IPS DF 19.7 (cell line): Measurements from ENCODE around the gene ELP5.

Experiments
- DNase-seq: peaks from one replicate; pipeline ENCODE4 v3.0.0-alpha.2; 2013; ENCODE audit warnings: low read depth, low spot score

Gene ELP5

DNA sequence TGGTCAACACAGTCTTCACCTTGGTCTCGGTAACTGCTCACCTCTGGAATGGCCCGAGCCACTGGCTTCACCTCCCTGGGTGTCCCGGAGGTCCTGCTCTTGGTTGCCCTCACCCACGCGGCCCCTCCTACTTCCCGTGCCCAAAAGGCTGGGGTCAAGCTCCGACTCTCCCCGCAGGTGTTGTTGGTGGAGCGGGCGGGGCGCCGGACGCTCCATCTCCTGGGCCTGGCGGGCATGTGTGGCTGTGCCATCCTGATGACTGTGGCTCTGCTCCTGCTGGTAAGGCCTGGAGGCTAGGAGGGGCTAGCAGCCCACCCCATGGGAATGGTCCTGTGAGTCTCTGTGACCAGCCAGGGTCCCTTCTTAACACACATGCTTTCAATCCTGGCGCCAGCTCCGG, 32.9 kb downstream of the ELP5 start:
- no peak for DNase-seq

GRCh38 chr17:7285679-7286078, 33.7 kb downstream of the ELP5 start:
- DNase-seq = no peak

DNA sequence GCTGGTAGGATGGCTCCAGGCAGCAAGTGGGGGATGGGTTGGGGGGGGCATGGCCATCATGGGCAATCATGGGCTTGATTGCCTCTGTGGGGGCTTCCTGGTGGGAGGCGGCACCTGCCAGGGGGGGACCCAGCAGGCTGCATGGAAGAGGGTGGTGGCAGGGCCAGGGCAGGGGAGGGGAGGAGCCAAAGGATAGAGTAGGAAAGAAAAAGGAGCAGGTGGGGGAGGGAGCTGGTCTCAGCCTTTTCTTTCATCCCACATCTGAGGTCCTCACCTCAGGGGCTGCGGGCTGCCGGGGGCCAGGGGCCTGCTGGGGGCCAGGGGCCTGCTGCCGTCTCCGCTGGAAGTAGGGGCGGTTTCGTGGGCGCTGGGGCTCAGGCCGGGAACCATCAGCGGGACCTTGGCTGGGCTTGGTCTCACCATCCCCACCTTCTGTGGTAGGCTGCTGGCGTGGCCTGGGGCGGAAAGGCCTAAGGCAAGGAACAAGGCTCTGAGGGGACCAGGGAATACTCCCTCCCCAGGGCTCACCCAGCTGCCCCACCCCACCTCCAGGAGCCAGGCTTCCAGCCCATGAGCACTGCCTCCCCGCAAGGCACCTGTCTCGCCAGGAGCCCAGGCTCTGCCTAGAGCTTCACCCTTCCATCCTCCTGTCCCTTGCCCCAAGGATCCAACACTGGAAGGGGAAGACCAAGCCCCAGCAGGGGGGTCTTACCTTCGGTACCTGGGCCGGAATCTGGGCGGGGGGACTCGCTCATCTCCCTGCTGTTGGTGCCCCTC, 37.4 kb downstream of the ELP5 start:
- no peak for DNase-seq

DNA sequence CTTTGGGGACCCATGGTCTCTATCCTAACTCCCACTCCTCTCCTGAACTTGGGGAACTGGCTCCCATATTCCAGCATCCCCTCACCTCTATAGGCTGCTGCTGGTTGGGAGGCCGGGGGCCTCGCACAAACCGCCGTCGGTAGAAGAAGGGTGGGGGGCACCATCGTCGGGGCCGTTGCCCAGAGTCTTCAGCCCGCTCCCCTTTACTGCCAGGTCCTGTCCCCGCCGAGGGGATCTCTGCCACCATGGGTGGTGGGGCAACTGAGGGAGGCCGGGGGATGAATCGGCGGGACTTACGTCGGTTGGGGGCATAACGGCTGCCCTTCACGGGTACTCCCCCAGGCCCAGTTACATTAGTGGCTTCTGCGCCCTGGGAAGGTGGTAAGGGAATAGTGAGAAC, 38.2 kb downstream of the ELP5 start:
- DNase-seq = no peak

GRCh38 chr17:7290685-7291084, 38.7 kb downstream of the ELP5 start:
- no peak for DNase-seq

DNA sequence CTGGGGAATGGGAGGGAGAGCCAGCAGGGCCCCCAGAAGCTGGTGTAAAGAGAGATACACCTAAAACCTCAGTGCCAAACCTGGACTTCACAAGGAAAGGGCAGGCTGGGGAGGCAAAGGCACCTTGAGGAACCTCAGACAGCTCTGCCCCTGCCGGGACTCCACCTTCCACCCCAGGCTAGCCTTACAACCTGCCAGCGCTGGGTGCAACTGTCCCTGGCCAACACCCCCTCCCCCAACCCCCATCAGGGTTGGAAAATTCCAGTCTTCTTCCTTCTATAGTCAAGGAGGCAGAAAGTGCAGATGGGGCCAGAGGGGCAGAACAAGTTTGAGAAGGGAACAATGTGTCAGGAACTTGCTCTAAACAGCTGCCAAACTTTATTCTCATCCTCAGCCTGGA, 40.2 kb downstream of the ELP5 start:
- DNase-seq = no peak

DNA sequence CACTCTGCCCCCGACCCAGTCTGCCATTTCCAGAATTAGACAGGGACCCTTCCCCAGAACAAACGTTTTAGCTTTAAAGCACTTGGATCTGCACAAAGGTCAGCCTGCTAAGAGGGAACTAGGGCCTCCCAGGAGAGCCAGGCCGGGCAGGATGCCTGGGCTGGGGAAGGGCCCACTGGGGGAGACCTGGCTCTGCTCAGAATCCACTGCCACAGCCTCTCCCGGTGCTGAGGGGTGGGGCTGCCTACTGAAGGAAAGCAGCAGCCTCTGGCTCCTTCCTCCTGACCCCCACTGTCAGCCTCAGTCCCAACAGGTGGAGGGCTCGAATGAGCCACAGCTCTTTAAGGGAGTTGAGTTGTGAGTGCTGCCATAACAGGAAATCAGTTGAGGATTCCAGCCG, 40.7 kb downstream of the ELP5 start:
- DNase-seq = no peak

- DNase-seq = no peak
Measured at GRCh38 chr17:7293159-7293558, 41.1 kb downstream of the ELP5 start.

GRCh38 chr17:7293816-7294613, 42.0 kb downstream of the ELP5 start:
- DNase-seq = no peak

DNA sequence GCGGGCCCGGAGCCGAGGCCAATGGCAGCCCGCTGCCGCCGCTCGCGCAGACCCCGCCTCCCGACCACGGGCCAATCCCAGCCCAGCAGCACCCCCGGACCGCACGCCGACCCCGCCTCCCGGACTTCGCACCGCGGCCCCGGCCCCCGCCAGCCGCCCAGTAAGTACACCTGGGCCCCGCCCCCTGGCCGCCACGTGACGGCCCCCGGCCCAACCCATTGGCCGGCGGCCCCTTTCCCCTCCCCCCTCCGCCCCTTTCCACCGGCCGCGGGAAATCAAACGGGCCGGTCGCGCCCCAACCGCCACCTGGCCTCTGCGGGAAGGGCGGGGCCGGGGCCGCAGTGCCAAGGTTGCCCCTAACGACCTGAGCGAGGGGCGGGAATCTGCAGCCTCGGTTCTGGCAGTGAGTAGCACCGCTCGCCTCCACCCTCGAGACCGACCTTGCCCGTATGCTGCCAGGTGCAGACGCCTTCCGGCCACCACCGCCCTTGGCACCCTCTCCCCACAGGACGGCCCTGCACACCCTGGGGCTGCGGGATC, 42.7 kb downstream of the ELP5 start, which contains the start of gene YBX2:
Gene YBX2 (minus strand): TSS at position 26 of the 540 bp plus-strand sequence. CDS start 139 bp downstream, outside the sequence.
- DNase-seq = no peak

DNA sequence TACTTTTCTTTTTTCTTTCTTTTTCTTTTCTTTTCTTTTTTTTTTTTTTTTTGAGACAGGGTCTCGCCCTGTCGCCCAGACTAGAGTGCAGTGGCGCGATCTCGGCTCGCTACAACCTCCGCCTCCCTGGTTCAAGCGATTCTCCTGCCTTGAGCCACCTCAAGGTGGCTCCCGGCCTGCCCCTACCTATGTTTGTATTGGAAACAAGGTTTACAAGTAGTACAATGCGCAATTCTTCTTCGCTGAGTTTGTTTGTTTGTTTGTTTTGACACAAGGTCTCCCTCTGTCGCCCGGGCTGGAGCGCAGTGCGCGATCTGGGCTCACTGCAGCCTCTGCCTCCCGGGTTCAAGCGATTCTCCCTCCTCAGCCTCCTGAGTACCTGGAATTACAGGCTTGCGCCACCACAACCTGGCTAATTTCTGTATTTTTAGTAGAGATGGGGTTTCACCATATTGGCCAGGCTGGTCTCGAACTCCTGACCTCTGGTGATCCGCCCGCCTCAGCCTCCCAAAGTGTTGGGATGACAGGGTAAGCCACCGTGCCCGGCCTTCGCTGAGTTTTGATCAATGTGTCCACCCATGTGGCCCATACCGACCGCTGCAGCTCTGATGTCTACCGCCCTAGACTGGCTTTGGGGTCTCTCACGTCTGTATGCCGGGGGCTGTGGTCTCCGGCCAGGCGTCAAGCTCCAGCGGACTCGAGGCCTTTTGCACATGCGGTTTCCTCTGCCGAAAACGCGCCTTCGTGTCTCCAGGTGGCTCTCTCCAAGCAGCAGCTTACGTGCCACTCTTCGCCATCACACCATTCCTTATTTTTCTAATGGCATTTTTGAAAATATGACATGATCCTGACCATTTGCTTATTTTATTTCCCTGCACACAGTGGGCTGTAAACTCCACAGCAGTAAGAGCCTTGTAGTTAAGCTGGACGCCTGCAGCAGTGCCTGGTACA, 43.5 kb downstream of the ELP5 start:
- DNase-seq = no peak

DNA sequence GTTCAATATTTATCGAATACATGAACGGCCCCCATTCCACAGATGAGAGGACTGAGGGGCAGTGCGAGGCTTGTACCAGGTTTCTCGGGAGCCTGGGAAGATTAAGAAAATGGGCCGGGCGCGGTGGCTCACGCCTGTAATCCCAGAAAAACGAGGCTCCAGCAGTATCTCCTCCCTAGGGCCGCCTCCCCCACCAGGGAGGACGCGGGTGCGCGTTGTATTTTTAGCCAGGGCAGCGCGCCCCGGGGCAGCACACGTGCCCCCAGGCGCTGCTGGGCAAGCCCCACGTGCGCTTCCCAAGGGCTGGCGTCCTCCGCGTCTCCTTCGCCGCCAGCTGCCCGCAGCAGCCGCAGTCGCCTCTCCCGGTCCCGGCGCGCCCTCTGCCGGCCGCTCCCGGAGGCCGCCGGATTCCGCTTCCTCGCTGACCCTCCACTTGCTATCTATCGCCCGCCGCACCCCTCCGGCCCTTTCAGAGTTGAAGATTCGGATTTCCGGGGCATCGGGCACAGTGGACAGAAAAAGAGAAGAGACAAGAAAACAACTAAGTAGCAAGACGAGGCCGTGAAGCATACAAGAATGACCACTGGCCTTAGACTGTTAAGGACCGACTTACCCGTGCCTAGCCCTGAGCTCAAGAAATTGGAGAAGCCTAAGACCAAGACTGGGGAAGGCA, 44.3 kb downstream of the ELP5 start:
- DNase-seq = no peak

GRCh38 chr17:7304179-7304578, 52.2 kb downstream of the ELP5 start:
- no peak for DNase-seq

DNA sequence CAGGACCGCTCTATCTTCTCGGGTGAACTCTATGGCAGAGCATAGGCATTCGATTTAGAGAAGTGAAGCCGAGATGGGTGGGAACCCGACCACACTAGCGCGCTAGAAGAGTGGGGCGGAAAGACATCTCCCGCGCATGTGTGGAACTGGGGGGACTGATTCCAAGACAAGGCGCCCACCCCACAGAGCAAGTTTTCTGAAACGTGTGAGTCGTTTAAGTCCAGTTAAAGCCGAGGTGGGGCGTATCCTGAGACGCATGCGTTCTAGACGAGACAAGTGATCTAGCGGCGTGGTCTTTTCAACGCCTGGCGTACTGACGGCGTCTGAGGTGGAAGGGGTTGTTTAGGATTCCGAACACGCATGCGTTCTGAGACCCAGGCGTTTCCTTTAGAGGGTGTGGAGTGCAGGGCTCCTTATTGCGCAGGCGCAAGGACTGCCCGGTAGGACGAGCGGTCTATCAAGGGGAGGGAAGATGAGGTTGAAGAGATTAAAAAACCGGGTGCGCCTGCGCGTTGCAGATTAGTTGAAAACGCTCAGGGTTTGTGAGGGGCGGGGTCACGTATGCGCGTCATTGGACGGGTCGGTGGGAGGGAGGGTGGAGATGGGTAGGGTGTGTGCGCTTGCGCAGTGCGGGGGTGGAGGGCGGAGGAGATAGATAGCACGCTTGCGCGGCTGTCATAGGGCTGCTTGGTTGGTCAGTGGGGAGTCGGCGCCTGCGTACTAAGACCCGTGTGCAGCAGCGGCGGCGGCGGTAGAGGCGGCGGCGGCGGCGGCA, 55.1 kb downstream of the ELP5 start, which contains the start of gene EIF5A:
Gene EIF5A (plus strand): TSS at position 718 of the 775 bp plus-strand sequence. CDS start 2,008 bp downstream, outside the sequence.
- DNase-seq = peak; percentile 98

- no peak for DNase-seq
Measured at GRCh38 chr17:7307686-7308624, 55.9 kb downstream of the ELP5 start.

GRCh38 chr17:7308625-7309433, 56.8 kb downstream of the ELP5 start:
- no peak for DNase-seq
